Osteoblast (primary cell): ENCODE measurements around the gene SCRN3. TPM values are rescaled to one million over a fixed set of nuclear protein-coding genes. Genes with fewer than 3 reads are reported as not detected.

Experiments
- DNase-seq: peaks from one replicate; pipeline ENCODE4 v3.0.0; 2011; ENCODE audit warnings: low spot score, mixed read lengths; ENCODE audit not compliant: insufficient read length; ENCODE audit errors: missing footprints
- H2AFZ ChIP-seq: 2 replicates; pipeline ENCODE4 v1.6.0; 2011; ENCODE audit warnings: mild to moderate bottlenecking, low read length
- H3K27ac ChIP-seq: 2 replicates; pipeline ENCODE4 v1.5.1; 2011; ENCODE audit warnings: mild to moderate bottlenecking, low read depth, low read length, moderate library complexity
- H3K27me3 ChIP-seq: 2 replicates; pipeline ENCODE4 v1.6.0; 2012; ENCODE audit warnings: mild to moderate bottlenecking, control low read depth, inconsistent platforms, low read length, moderate library complexity; ENCODE audit not compliant: insufficient read depth
- H3K36me3 ChIP-seq: 2 replicates; pipeline ENCODE4 v1.5.1; 2011; ENCODE audit warnings: mild to moderate bottlenecking, low read length, control low read depth, moderate library complexity; ENCODE audit not compliant: insufficient read depth
- H3K4me1 ChIP-seq: 2 replicates; pipeline ENCODE4 v1.5.1; 2011; ENCODE audit warnings: mild to moderate bottlenecking, low read length, control low read depth, moderate library complexity; ENCODE audit not compliant: insufficient read depth
- H3K4me2 ChIP-seq: 2 replicates; pipeline ENCODE4 v1.6.0; 2011; ENCODE audit warnings: mild to moderate bottlenecking, low read length; ENCODE audit not compliant: insufficient read depth
- H3K4me3 ChIP-seq: fragments of 200-600 bp; sonication (generic); 3 replicates; pipeline ENCODE4 v1.5.1; 2012; ENCODE audit warnings: mild to moderate bottlenecking, low read length, inconsistent platforms; ENCODE audit not compliant: insufficient read depth
- H3K79me2 ChIP-seq: 2 replicates; pipeline ENCODE4 v1.6.0; 2012; ENCODE audit warnings: mild to moderate bottlenecking, low read length, control low read depth, inconsistent platforms; ENCODE audit not compliant: insufficient read depth
- H3K9me3 ChIP-seq: 2 replicates; pipeline ENCODE4 v1.5.1; 2011; ENCODE audit warnings: low read depth, low read length, control low read depth
- H4K20me1 ChIP-seq: 2 replicates; pipeline ENCODE4 v1.6.0; 2012; ENCODE audit warnings: mild to moderate bottlenecking, low read length, control low read depth; ENCODE audit not compliant: insufficient read depth
- CTCF ChIP-seq: IDR thresholded peaks from 2 replicates; pipeline ENCODE4 v1.5.1; 2011; ENCODE audit warnings: mild to moderate bottlenecking, low read depth, low read length, moderate library complexity; ENCODE audit errors: extremely low read depth
- total RNA-seq: library from RNA; depleted of rRNA; stranded (reverse); fragments of >200 nt; gene quantifications from 2 replicates; pipeline ENCODE4 v1.2.3, GENCODE V29; 2012

Gene SCRN3
- total RNA-seq, 1 donor: 29.7 TPM

GRCh38 chr2:174477759-174478158 is 82.2 kb downstream of the SCRN3 start:
- no peak for DNase-seq
- no peaks in the 10 kb centered on the region for H3K36me3 ChIP-seq
- H3K27ac ChIP-seq: no peak overlapping the region
- no peak overlapping the region for H2AFZ ChIP-seq
- no peak overlapping the region for H3K4me3 ChIP-seq
- no peaks in the 10 kb centered on the region for H3K79me2 ChIP-seq
- no peaks in the 10 kb centered on the region for H3K9me3 ChIP-seq
- H4K20me1 ChIP-seq: no peaks in the 10 kb centered on the region
- H3K4me2 ChIP-seq: no peak overlapping the region
- no peaks in the 10 kb centered on the region for H3K27me3 ChIP-seq
- no peak for TF ChIP-seq CTCF
- peaks cover 6% of the 10 kb centered on the region for H3K4me1 ChIP-seq

Other genes starting within 250 kb of the SCRN3 start
- gene OLA1, start 147.2 kb upstream of the SCRN3 start, total RNA-seq: 79.3 and 96.1 TPM in 2 replicates
- gene SP9, start 60.8 kb upstream of the SCRN3 start, total RNA-seq: not detected in 2 replicates
- 3.5 and 4.3 TPM in 2 replicates for gene GPR155, start 91.3 kb downstream of the SCRN3 start, total RNA-seq
- gene WIPF1, start 202.1 kb downstream of the SCRN3 start, total RNA-seq: 17.7 and 18.0 TPM in 2 replicates